HUES64 (cell line): ENCODE results near the gene SDK1.
"Not testable (repeated sequence)": the region's sequence is repeated elsewhere in the genome, so short reads cannot be mapped to it uniquely, and the experiment has no call there.

Experiments used
- H3K27ac ChIP-seq: 2 replicates; pipeline ENCODE4 v1.7.0; 2013; ENCODE audit warnings: low read depth, low read length, inconsistent platforms
- H3K27me3 ChIP-seq: 2 replicates; pipeline ENCODE4 v1.6.1; 2013; ENCODE audit warnings: mild to moderate bottlenecking, low read length; ENCODE audit not compliant: insufficient read depth
- H3K36me3 ChIP-seq: 2 replicates; pipeline ENCODE4 v1.6.1; 2013; ENCODE audit warnings: mild to moderate bottlenecking, low read length; ENCODE audit not compliant: insufficient read depth
- H3K4me1 ChIP-seq: 2 replicates; pipeline ENCODE4 v1.6.1; 2013; ENCODE audit warnings: mild to moderate bottlenecking, low read length, moderate library complexity; ENCODE audit not compliant: insufficient read depth
- H3K4me3 ChIP-seq: 2 replicates; pipeline ENCODE4 v1.5.1; 2013; ENCODE audit warnings: mild to moderate bottlenecking, low read length, moderate library complexity
- H3K9ac ChIP-seq: 2 replicates; pipeline ENCODE4 v1.6.1; 2013; ENCODE audit warnings: mild to moderate bottlenecking, low read depth, low read length
- H3K9me3 ChIP-seq: 2 replicates; pipeline ENCODE4 v1.6.1; 2013; ENCODE audit warnings: low read depth, low read length; ENCODE audit not compliant: insufficient read depth
- WGBS: fragments of 150-250, 120-280 bp; methylation state at CpG from one replicate; pipeline ENCODE4 v1.1.7; 2013; ENCODE audit warnings: missing lambda C conversion rate; 5-methylcytosine and 5-hydroxymethylcytosine counted together

Gene SDK1

GRCh38 chr7:3561932-3562331, 260.9 kb downstream of the SDK1 start:
- H3K27ac ChIP-seq = no peak overlapping the region
- no peak overlapping the region for H3K4me3 ChIP-seq
- H3K9ac ChIP-seq = no peak overlapping the region
- no peaks in the 10 kb centered on the region for H3K27me3 ChIP-seq
- no peaks in the 10 kb centered on the region for H3K36me3 ChIP-seq
- no peaks in the 10 kb centered on the region for H3K4me1 ChIP-seq
- WGBS = 94% methylated on average over 5 of the region's 5 CpGs
- no peaks in the 10 kb centered on the region for H3K9me3 ChIP-seq

- H3K36me3 ChIP-seq = no peaks in the 10 kb centered on the region
- no peak overlapping the region for H3K4me3 ChIP-seq
- 0 out of 2 replicates have a peak, but pooled peaks cover 2% of the 10 kb centered on the region for H3K4me1 ChIP-seq
- no peak overlapping the region for H3K9ac ChIP-seq
- no peak overlapping the region for H3K27ac ChIP-seq
- H3K9me3 ChIP-seq = no peaks in the 10 kb centered on the region
- WGBS = 95% methylated on average over 3 of the region's 3 CpGs
- H3K27me3 ChIP-seq = no peaks in the 10 kb centered on the region
These were observed 263.2 kb downstream of the SDK1 start for GRCh38 chr7:3564231-3564630.

- H3K36me3 ChIP-seq = no peaks in the 10 kb centered on the region
These were observed 267.5 kb downstream of the SDK1 start for GRCh38 chr7:3568516-3568915.

GRCh38 chr7:3569643-3570042, 268.6 kb downstream of the SDK1 start:
- no peak overlapping the region for H3K4me3 ChIP-seq
- H3K27me3 ChIP-seq = no peaks in the 10 kb centered on the region
- no peak overlapping the region for H3K27ac ChIP-seq
- no peaks in the 10 kb centered on the region for H3K9me3 ChIP-seq
- no peak overlapping the region for H3K9ac ChIP-seq
- WGBS = 95% methylated on average over 3 of the region's 3 CpGs
- H3K36me3 ChIP-seq = no peaks in the 10 kb centered on the region
- 0 out of 2 replicates have a peak, but pooled peaks cover 11% of the 10 kb centered on the region for H3K4me1 ChIP-seq

More at GRCh38 chr7:3568516-3568915, 267.5 kb downstream of the SDK1 start:
- Histone ChIP-seq H3K4me1 (0 out of 2 replicates have a peak, but pooled peaks cover 11% of the 10 kb centered on the region), H3K27me3 (no peaks in the 10 kb centered on the region), H3K9ac (no peak overlapping the region), H3K4me3 (no peak overlapping the region), H3K9me3 (no peaks in the 10 kb centered on the region), H3K27ac (no peak overlapping the region)
- WGBS = 100% methylated on average over 1 of the region's 1 CpG

GRCh38 chr7:3573151-3573550, 272.1 kb downstream of the SDK1 start:
- H3K9ac ChIP-seq = no peak overlapping the region
- no peak overlapping the region for H3K27ac ChIP-seq
- H3K36me3 ChIP-seq = no peaks in the 10 kb centered on the region
- peaks cover 8% of the 10 kb centered on the region for H3K9me3 ChIP-seq
- WGBS = 79% methylated on average over 6 of the region's 6 CpGs
- no peak overlapping the region for H3K4me3 ChIP-seq
- no peaks in the 10 kb centered on the region for H3K27me3 ChIP-seq
- 0 out of 2 replicates have a peak, but pooled peaks cover 11% of the 10 kb centered on the region for H3K4me1 ChIP-seq

GRCh38 chr7:3574386-3574785, 273.3 kb downstream of the SDK1 start:
- H3K27me3 ChIP-seq = no peaks in the 10 kb centered on the region
- no peak overlapping the region for H3K27ac ChIP-seq
- no peak overlapping the region for H3K9ac ChIP-seq
- no peak overlapping the region for H3K4me3 ChIP-seq
- H3K4me1 ChIP-seq = 0 out of 2 replicates have a peak, but pooled peaks cover 8% of the 10 kb centered on the region
- WGBS = 96% methylated on average over 8 of the region's 9 CpGs
- no peaks in the 10 kb centered on the region for H3K36me3 ChIP-seq
- H3K9me3 ChIP-seq = peaks cover 14% of the 10 kb centered on the region

- WGBS = 94% methylated on average over 7 of the region's 7 CpGs
- Histone ChIP-seq H3K4me1 (0 out of 2 replicates have a peak, but pooled peaks cover 8% of the 10 kb centered on the region), H3K27me3 (no peaks in the 10 kb centered on the region), H3K36me3 (no peaks in the 10 kb centered on the region), H3K9ac (no peak overlapping the region), H3K27ac (no peak overlapping the region), H3K9me3 (peaks cover 25% of the 10 kb centered on the region), H3K4me3 (no peak overlapping the region)
These were observed 274.9 kb downstream of the SDK1 start for GRCh38 chr7:3575753-3576531.

- peaks cover 25% of the 10 kb centered on the region for H3K9me3 ChIP-seq
- no peak overlapping the region for H3K27ac ChIP-seq
- 97% methylated on average over 6 of the region's 6 CpGs for WGBS
- H3K27me3 ChIP-seq = no peaks in the 10 kb centered on the region
- H3K9ac ChIP-seq = no peak overlapping the region
- H3K36me3 ChIP-seq = no peaks in the 10 kb centered on the region
- no peak overlapping the region for H3K4me3 ChIP-seq
- 0 out of 2 replicates have a peak, but pooled peaks cover 1% of the 10 kb centered on the region for H3K4me1 ChIP-seq
These were observed 277.3 kb downstream of the SDK1 start for GRCh38 chr7:3578399-3578798.

- Histone ChIP-seq H3K36me3 (no peaks in the 10 kb centered on the region), H3K4me1 (no peaks in the 10 kb centered on the region), H3K27me3 (no peaks in the 10 kb centered on the region), H3K9me3 (peaks cover 25% of the 10 kb centered on the region), H3K9ac (no peak overlapping the region), H3K4me3 (no peak overlapping the region), H3K27ac (no peak overlapping the region)
- 100% methylated on average over 1 of the region's 1 CpG for WGBS
These were observed 278.7 kb downstream of the SDK1 start for GRCh38 chr7:3579638-3580219.

- H3K27me3 ChIP-seq, H3K36me3 ChIP-seq, H3K4me1 ChIP-seq, H3K27ac ChIP-seq, H3K9ac ChIP-seq, H3K4me3 ChIP-seq: not testable (repeated sequence)
- H3K9me3 ChIP-seq = peaks cover 25% of the 10 kb centered on the region
These were observed 281.1 kb downstream of the SDK1 start for GRCh38 chr7:3582145-3582544.

- H3K4me1 ChIP-seq = peaks cover 9% of the 10 kb centered on the region
- WGBS = 40% methylated on average over 4 of the region's 4 CpGs
- no peak overlapping the region for H3K27ac ChIP-seq
- H3K36me3 ChIP-seq = no peaks in the 10 kb centered on the region
- no peaks in the 10 kb centered on the region for H3K27me3 ChIP-seq
- H3K9me3 ChIP-seq = no peaks in the 10 kb centered on the region
- no peak overlapping the region for H3K4me3 ChIP-seq
- no peak overlapping the region for H3K9ac ChIP-seq
These were observed 284.8 kb downstream of the SDK1 start for GRCh38 chr7:3585826-3586225.
